H1 (cell line): ENCODE data around the gene GBP7. TPM values are rescaled to one million over a fixed set of nuclear protein-coding genes. Genes with fewer than 3 reads are reported as not detected.

ENCODE experiments used
- CTCF ChIA-PET: fragments of 300-600 bp; sonication (Branson Sonifier 250); formaldehyde crosslinking; loops from one replicate; lab custom pipeline; 2021; ENCODE audit not compliant: partially characterized antibody; lab: Charles Lee
- POLR2A ChIA-PET: fragments of 300-600 bp; sonication (Branson Sonifier 250); formaldehyde crosslinking; loops from one replicate; lab custom pipeline; 2021; ENCODE audit warnings: inconsistent platforms; ENCODE audit not compliant: partially characterized antibody; lab: Charles Lee
- DNase-seq, 2 experiments: peaks; one replicate each; pipeline versions ENCODE4 v3.0.0 to v3.0.0-alpha.2; 2010 to 2022; ENCODE audit warnings: low spot score in 2 of 2, low read depth in 1 of 2, mixed read lengths in 1 of 2
- FAIRE-seq: peaks from 2 replicates; lab custom pipeline; 2011; peaks lifted over from hg19 to GRCh38; lab: Jason Lieb, UNC
- H2AFZ ChIP-seq: 2 replicates; pipeline ENCODE4 v1.8.1; 2012; ENCODE audit warnings: low read length, inconsistent platforms
- H2AK5ac ChIP-seq: 2 replicates; pipeline ENCODE4 v1.6.1; 2013; ENCODE audit warnings: low read depth, low read length
- H2BK120ac ChIP-seq: replicated peaks from 2 replicates; pipeline ENCODE3; 2013; ENCODE audit warnings: low read depth, low read length, inconsistent platforms
- H2BK12ac ChIP-seq: 2 replicates; pipeline ENCODE4 v1.6.1; 2013; ENCODE audit warnings: low read depth, low read length
- H2BK15ac ChIP-seq: 2 replicates; pipeline ENCODE4 v1.6.1; 2013; ENCODE audit warnings: low read length
- H2BK20ac ChIP-seq: 2 replicates; pipeline ENCODE4 v1.6.1; 2013; ENCODE audit warnings: low read length
- H2BK5ac ChIP-seq: 2 replicates; pipeline ENCODE4 v1.6.1; 2013; ENCODE audit warnings: low read depth, low read length
- H3K14ac ChIP-seq: 2 replicates; pipeline ENCODE4 v1.6.1; 2013; ENCODE audit warnings: inconsistent platforms; ENCODE audit not compliant: insufficient read length
- H3K18ac ChIP-seq: 2 replicates; pipeline ENCODE4 v1.6.1; 2013; ENCODE audit warnings: low read length; ENCODE audit errors: extremely low read depth
- H3K23ac ChIP-seq: 2 replicates; pipeline ENCODE4 v1.6.1; 2013; ENCODE audit warnings: inconsistent platforms; ENCODE audit not compliant: insufficient read length
- H3K23me2 ChIP-seq: 2 replicates; pipeline ENCODE4 v1.6.1; 2013; ENCODE audit warnings: low read depth, low read length
- H3K27ac ChIP-seq: 2 replicates; pipeline ENCODE4 v1.6.1; 2011; ENCODE audit warnings: low read depth, low read length, inconsistent platforms
- H3K27me3 ChIP-seq, 4 experiments: replicated peaks in 1 of 4; 1 replicate in 1 of 4; 2 replicates in 3 of 4; pipeline versions ENCODE4 v1.6.1 to v1.8.1; 2011 to 2013; ENCODE audit warnings: low read length in 3 of 4, mild to moderate bottlenecking in 3 of 4, inconsistent platforms in 2 of 4, mixed read lengths in 2 of 4, moderate library complexity in 1 of 4; ENCODE audit not compliant: control insufficient read depth in 3 of 4, insufficient read depth in 3 of 4; ENCODE audit errors: extremely low read depth in 1 of 4
- H3K36me3 ChIP-seq, 4 experiments: 2 replicates each; pipeline versions ENCODE4 v1.6.1 to v1.8.1; 2011 to 2013; ENCODE audit warnings: mild to moderate bottlenecking in 4 of 4, low read length in 3 of 4, moderate library complexity in 2 of 4, control low read depth in 1 of 4, inconsistent platforms in 1 of 4; ENCODE audit not compliant: insufficient read depth in 4 of 4, control insufficient read depth in 2 of 4
- H3K4ac ChIP-seq: replicated peaks from 2 replicates; pipeline ENCODE3; 2013; ENCODE audit warnings: low read length, low read depth, mixed read lengths, inconsistent platforms; ENCODE audit not compliant: insufficient read length
- H3K4me1 ChIP-seq, 4 experiments: replicated peaks in 1 of 4; 1 replicate in 1 of 4; 2 replicates in 3 of 4; pipeline versions ENCODE4 v1.6.1 to v1.8.1; 2011 to 2013; ENCODE audit warnings: low read length in 3 of 4, inconsistent platforms in 2 of 4, mixed read lengths in 1 of 4; ENCODE audit not compliant: insufficient read depth in 4 of 4, control insufficient read depth in 3 of 4
- H3K4me2 ChIP-seq, 2 experiments: 2 replicates each; pipeline versions ENCODE4 v1.6.1 to v1.8.1; 2011 to 2013; ENCODE audit warnings: low read depth in 2 of 2, low read length in 2 of 2, control low read depth in 1 of 2, inconsistent platforms in 1 of 2, mild to moderate bottlenecking in 1 of 2; ENCODE audit not compliant: insufficient read depth in 1 of 2
- H3K4me3 ChIP-seq, 4 experiments: fragments of 200-600, 300-600 bp in 1 of 4; sonication (generic), shearing (Covaris generic), sonication (Bioruptor Twin) in 1 of 4; 2 replicates each; pipeline versions ENCODE4 v1.5.1 to v1.8.1; 2011 to 2016; ENCODE audit warnings: low read length in 4 of 4, low read depth in 3 of 4, control low read depth in 2 of 4, inconsistent platforms in 2 of 4, mild to moderate bottlenecking in 2 of 4, mixed read lengths in 1 of 4, moderate library complexity in 1 of 4; ENCODE audit not compliant: insufficient read depth in 2 of 4; ENCODE audit errors: extremely low read depth in 1 of 4
- H3K56ac ChIP-seq: replicated peaks from 2 replicates; pipeline ENCODE3; 2013; ENCODE audit warnings: low read depth, mild to moderate bottlenecking, mixed read lengths, low read length, inconsistent platforms; ENCODE audit not compliant: insufficient read length
- H3K79me1 ChIP-seq: 2 replicates; pipeline ENCODE4 v1.6.1; 2013; ENCODE audit warnings: low read depth, low read length, control low read depth
- H3K79me2 ChIP-seq, 2 experiments: 2 replicates each; pipeline versions ENCODE4 v1.6.1 to v1.8.1; 2012 to 2013; ENCODE audit warnings: low read length in 2 of 2, mild to moderate bottlenecking in 2 of 2, inconsistent platforms in 1 of 2; ENCODE audit not compliant: insufficient read depth in 2 of 2, control insufficient read depth in 1 of 2
- H3K9ac ChIP-seq, 4 experiments: replicated peaks in 1 of 4; 1 replicate in 1 of 4; 2 replicates in 3 of 4; pipeline versions ENCODE4 v1.6.1 to v1.8.1; 2011 to 2013; ENCODE audit warnings: low read depth in 3 of 4, low read length in 3 of 4, control low read depth in 2 of 4, mild to moderate bottlenecking in 2 of 4, moderate library complexity in 2 of 4, inconsistent platforms in 1 of 4; ENCODE audit errors: extremely low read depth in 1 of 4
- H3K9me3 ChIP-seq, 2 experiments: 2 replicates each; pipeline versions ENCODE4 v1.6.1 to v1.8.1; 2012 to 2013; ENCODE audit warnings: mild to moderate bottlenecking in 2 of 2, moderate library complexity in 2 of 2, control low read depth in 1 of 2, inconsistent platforms in 1 of 2, low read depth in 1 of 2, low read length in 1 of 2, mixed read lengths in 1 of 2; ENCODE audit not compliant: insufficient read depth in 2 of 2
- H4K20me1 ChIP-seq, 2 experiments: replicated peaks in 1 of 2; 2 replicates each; pipeline versions ENCODE3 to v1.8.1; 2011 to 2013; ENCODE audit warnings: inconsistent platforms in 2 of 2, low read length in 2 of 2, mild to moderate bottlenecking in 1 of 2; ENCODE audit not compliant: insufficient read depth in 2 of 2, control insufficient read depth in 1 of 2
- H4K5ac ChIP-seq: 2 replicates; pipeline ENCODE4 v1.6.1; 2013; ENCODE audit warnings: low read length, low read depth, mixed read lengths, inconsistent platforms; ENCODE audit not compliant: insufficient read length
- H4K8ac ChIP-seq: 2 replicates; pipeline ENCODE4 v1.8.0; 2013; ENCODE audit warnings: mild to moderate bottlenecking, moderate library complexity, low read length, inconsistent platforms; ENCODE audit not compliant: insufficient read depth; ENCODE audit errors: extremely low read depth
- H4K91ac ChIP-seq: replicated peaks from 2 replicates; pipeline ENCODE3; 2013; ENCODE audit warnings: low read length, mixed read lengths, inconsistent platforms; ENCODE audit not compliant: insufficient read length
- CHD1 ChIP-seq: IDR thresholded peaks from 2 replicates; pipeline ENCODE4 v1.6.1; 2012; ENCODE audit warnings: low read depth, low read length, improper control_type of control experiment
- NANOG ChIP-seq: IDR thresholded peaks from 2 replicates; pipeline ENCODE4 v1.6.1; 2011; ENCODE audit warnings: low read length, low read depth, mild to moderate bottlenecking, inconsistent platforms; ENCODE audit not compliant: insufficient read depth, poor library complexity, severe bottlenecking
- RNF2 ChIP-seq: fragments of 200-900, 300-1000 bp; sonication (generic); IDR thresholded peaks from 2 replicates; pipeline ENCODE4 v1.7.1; 2016; ENCODE audit warnings: borderline replicate concordance, low read depth, mild to moderate bottlenecking, antibody characterized with exemption, low read length; ENCODE audit not compliant: poor library complexity, severe bottlenecking; ENCODE audit errors: missing control alignments
- SIN3A ChIP-seq, 2 experiments: IDR thresholded peaks in 1 of 2; conservative IDR thresholded peaks in 1 of 2; 2 replicates each; pipeline ENCODE4 v1.6.1; 2011 to 2012; ENCODE audit warnings: low read length in 2 of 2, improper control_type of control experiment in 1 of 2, low read depth in 1 of 2, mild to moderate bottlenecking in 1 of 2
- SIRT6 ChIP-seq: IDR thresholded peaks from one replicate; pipeline ENCODE4 v1.7.1; 2012; ENCODE audit warnings: low read length, inconsistent platforms
- SIX5 ChIP-seq: IDR thresholded peaks from 2 replicates; pipeline ENCODE4 v1.6.1; 2011; ENCODE audit warnings: mild to moderate bottlenecking, low read depth, low read length
- WGBS, 2 experiments: shearing (Covaris generic) in 1 of 2; methylation state at CpG; one replicate each; pipeline versions ENCODE4 v1.1.6 to v1.1.7; 2013 to 2015; ENCODE audit warnings: low lambda C conversion rate in 2 of 2, mixed read lengths in 2 of 2, inconsistent platforms in 1 of 2, low coverage in 1 of 2, missing lambda C conversion rate in 1 of 2; ENCODE audit not compliant: insufficient replicate concordance in 2 of 2, insufficient coverage in 1 of 2, insufficient read length in 1 of 2; ENCODE audit errors: extremely low coverage in 1 of 2, missing lambda C conversion rate in 1 of 2; 5-methylcytosine and 5-hydroxymethylcytosine counted together
- polyA plus RNA-seq, 7 experiments: library from polyadenylated mRNA; depleted of rRNA in 3 of 7; stranded (reverse) in 5 of 7; unstranded in 2 of 7; fragments of >200 nt in 5 of 7; fragments of 200-250 nt in 2 of 7; gene quantifications; 1 replicate in 5 of 7; 2 replicates in 1 of 7; 4 replicates in 1 of 7; pipeline versions ENCODE4 v1.2.1 to v1.2.3, GENCODE V29; 2011 to 2013; ENCODE audit warnings: missing spikeins in 2 of 7, mixed read lengths in 2 of 7
- total RNA-seq: library from RNA; stranded (reverse); fragmentation: NEBNext Ultra II Directional; extraction: Animal tissue kit (Norgen Biotek cat#: 25700); gene quantifications from 2 replicates; pipeline ENCODE4 v1.2.1, GENCODE V29; 2021
- TF ChIP-seq, protein P1 (sequence below): IDR thresholded peaks from 2 replicates; pipeline ENCODE4 v1.6.1; 2012; ENCODE audit warnings: low read length, inconsistent platforms

Gene GBP7
- total and polyA plus RNA-seq, 2 of the 8 experiments (the other 6 are each of a cell fraction or from before 2014, with no cell fraction given) = not detected

DNA sequence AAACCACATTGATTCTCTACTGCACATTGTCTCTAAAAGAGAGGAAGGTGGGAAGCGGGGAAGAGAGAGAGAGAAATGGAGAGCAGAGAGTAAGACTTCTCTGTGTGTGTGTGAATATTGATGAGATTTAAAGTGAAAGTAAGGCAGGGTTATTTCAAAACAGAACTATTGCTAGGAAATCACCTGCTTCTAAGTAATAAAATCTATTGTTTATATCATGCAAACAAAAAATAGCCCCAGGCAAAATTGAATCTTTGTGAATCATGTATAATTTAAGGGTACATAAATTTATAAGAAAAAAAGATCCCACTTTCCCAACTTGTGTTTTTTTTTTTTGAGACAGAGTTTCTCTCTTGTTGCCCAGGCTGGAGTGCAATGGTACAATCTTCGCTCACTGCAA, 1.2 kb upstream of the GBP7 start:
- Histone ChIP-seq H3K9ac (no peak overlapping the region), H2BK120ac (no peak overlapping the region), H3K4ac (no peak overlapping the region), H3K27me3 (no peaks in the 10 kb centered on the region), H3K23ac (no peak overlapping the region), H3K56ac (no peak overlapping the region), H2BK15ac (no peak overlapping the region), H2BK20ac (no peak overlapping the region), H2AFZ (no peak overlapping the region), H3K9me3 (no peaks in the 10 kb centered on the region), H3K36me3 (no peaks in the 10 kb centered on the region), H3K18ac (no peak overlapping the region), H4K8ac (no peak overlapping the region), H3K79me2 (no peaks in the 10 kb centered on the region), H4K91ac (no peak overlapping the region), H4K5ac (no peak overlapping the region), H3K14ac (no peak overlapping the region), H3K79me1 (no peaks in the 10 kb centered on the region), H3K4me3 (no peak overlapping the region), H4K20me1 (no peaks in the 10 kb centered on the region), H3K4me2 (no peak overlapping the region), H3K23me2 (no peaks in the 10 kb centered on the region), H2BK5ac (no peak overlapping the region), H2BK12ac (no peak overlapping the region), H3K4me1 (no peaks in the 10 kb centered on the region), H2AK5ac (no peak overlapping the region), H3K27ac (no peak overlapping the region)
- no peak for DNase-seq
- 92% methylated on average over 2 of the region's 2 CpGs; no CpG with 5 or more reads in 1 of the 2 experiments for WGBS, 2 experiments
- no peak for FAIRE-seq
- ChIA-PET POLR2A (no interaction called here), CTCF (no interaction called here)
- TF ChIP-seq SIN3A (conservative IDR thresholded peaks at IDR 0.05 in 1 of 2, IDR thresholded peaks at IDR 0.05 in 1 of 2; ENCODE audit: low read depth in 1 of 2, low read length in 2 of 2) (no peak), SIRT6 (no peak), NANOG (no peak), SIX5 (no peak), RNF2 (no peak), CHD1 (no peak)
- TF ChIP-seq, protein P1, sequence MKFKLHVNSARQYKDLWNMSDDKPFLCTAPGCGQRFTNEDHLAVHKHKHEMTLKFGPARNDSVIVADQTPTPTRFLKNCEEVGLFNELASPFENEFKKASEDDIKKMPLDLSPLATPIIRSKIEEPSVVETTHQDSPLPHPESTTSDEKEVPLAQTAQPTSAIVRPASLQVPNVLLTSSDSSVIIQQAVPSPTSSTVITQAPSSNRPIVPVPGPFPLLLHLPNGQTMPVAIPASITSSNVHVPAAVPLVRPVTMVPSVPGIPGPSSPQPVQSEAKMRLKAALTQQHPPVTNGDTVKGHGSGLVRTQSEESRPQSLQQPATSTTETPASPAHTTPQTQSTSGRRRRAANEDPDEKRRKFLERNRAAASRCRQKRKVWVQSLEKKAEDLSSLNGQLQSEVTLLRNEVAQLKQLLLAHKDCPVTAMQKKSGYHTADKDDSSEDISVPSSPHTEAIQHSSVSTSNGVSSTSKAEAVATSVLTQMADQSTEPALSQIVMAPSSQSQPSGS = no peak
